ENCODE results near the gene NUMBL.

The NUMBL gene

GRCh38 chr19:40716031-40716481, 25.6 kb upstream of the NUMBL start:
- peak; percentile 84 for DNase-seq

- peak; percentile 87 for DNase-seq
Measured at GRCh38 chr19:40714441-40715299, 24.2 kb upstream of the NUMBL start.

GRCh38 chr19:40713939-40714338, 23.5 kb upstream of the NUMBL start:
- DNase-seq = no peak

GRCh38 chr19:40709817-40710216, 19.4 kb upstream of the NUMBL start:
- no peak for DNase-seq

GRCh38 chr19:40707615-40708014, 17.2 kb upstream of the NUMBL start:
- DNase-seq = no peak

GRCh38 chr19:40705950-40706619, 15.6 kb upstream of the NUMBL start:
- no peak for DNase-seq

GRCh38 chr19:40705362-40705651, 14.9 kb upstream of the NUMBL start:
- no peak for DNase-seq

GRCh38 chr19:40704491-40705361, 14.3 kb upstream of the NUMBL start:
- no peak for DNase-seq

GRCh38 chr19:40703029-40703755, 12.7 kb upstream of the NUMBL start:
- DNase-seq = no peak

GRCh38 chr19:40702337-40703012, 12.0 kb upstream of the NUMBL start:
- DNase-seq = no peak

GRCh38 chr19:40701758-40702157, 11.3 kb upstream of the NUMBL start:
- no peak for DNase-seq

GRCh38 chr19:40700083-40700482, 9.6 kb upstream of the NUMBL start:
- DNase-seq = no peak

GRCh38 chr19:40697007-40697406, 6.6 kb upstream of the NUMBL start:
- DNase-seq = no peak

GRCh38 chr19:40695881-40696280, 5.4 kb upstream of the NUMBL start:
- no peak for DNase-seq

GRCh38 chr19:40693896-40694295, 3.4 kb upstream of the NUMBL start:
- DNase-seq = no peak

GRCh38 chr19:40693150-40693788, 2.8 kb upstream of the NUMBL start:
- no peak for DNase-seq

- no peak for DNase-seq
Measured at GRCh38 chr19:40692212-40692551, 1.7 kb upstream of the NUMBL start.

- no peak for DNase-seq
Measured at GRCh38 chr19:40691421-40692211, 1.2 kb upstream of the NUMBL start.

GRCh38 chr19:40690693-40691420, 406 bp upstream of the NUMBL start:
- DNase-seq = peak; percentile 87
